Measurements from ENCODE around the gene STAB1. TPM values are rescaled to one million over a fixed set of nuclear protein-coding genes. Genes with fewer than 3 reads are reported as not detected.
A peak's percentile ranks its signal among the peaks of the same experiment; 100 is the strongest.

STAB1 gene
- total and polyA plus RNA-seq, 2 of the 13 experiments (the other 11 are each of a cell fraction or from before 2014, with no cell fraction given): 0.09 to 0.34 TPM

DNA sequence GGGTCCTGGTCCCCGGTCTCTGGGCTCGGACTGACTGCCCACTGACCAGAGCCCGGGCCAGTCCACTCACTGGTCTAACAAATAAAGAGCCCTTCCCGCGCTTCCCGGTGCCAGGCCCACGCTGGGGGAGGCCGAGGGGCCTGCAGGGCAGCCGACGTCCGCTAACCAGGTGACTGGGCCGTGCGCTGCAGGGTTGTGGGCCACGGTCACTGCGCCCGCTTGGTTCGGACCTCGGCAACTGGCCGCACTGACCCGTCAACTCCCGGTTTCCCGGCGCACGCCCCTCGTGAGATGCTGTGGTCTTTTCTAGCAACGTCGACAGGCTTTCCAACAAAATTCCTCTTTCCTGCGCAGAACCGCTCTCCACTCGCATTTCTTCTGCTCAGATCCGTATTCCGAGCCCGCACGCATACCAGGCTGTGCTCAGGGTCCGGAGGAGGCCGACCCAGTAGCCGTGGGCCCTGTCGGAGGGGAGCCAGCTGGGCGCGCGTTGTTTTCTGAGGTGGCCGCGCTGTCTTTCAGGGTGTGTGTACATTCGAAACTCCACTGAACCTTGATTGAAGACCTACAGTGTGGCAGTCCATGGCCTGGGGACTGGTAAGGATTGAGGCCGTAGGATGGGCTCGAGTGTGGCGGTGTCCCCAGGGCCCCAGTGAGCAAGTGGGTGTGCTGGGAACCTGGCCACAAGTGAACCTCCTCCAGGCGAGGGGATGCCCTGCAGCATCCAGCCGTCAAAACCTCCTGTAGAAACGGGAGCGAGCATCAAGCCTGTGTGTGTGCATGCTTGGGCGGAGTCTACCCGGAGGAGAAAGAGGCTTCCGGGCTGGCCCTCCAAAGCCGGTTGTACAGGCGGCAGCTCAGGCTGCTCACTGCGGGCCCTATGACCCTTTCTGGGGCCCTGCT lies 39.4 kb downstream of the STAB1 start (continued):
- TF ChIP-seq, protein P1, sequence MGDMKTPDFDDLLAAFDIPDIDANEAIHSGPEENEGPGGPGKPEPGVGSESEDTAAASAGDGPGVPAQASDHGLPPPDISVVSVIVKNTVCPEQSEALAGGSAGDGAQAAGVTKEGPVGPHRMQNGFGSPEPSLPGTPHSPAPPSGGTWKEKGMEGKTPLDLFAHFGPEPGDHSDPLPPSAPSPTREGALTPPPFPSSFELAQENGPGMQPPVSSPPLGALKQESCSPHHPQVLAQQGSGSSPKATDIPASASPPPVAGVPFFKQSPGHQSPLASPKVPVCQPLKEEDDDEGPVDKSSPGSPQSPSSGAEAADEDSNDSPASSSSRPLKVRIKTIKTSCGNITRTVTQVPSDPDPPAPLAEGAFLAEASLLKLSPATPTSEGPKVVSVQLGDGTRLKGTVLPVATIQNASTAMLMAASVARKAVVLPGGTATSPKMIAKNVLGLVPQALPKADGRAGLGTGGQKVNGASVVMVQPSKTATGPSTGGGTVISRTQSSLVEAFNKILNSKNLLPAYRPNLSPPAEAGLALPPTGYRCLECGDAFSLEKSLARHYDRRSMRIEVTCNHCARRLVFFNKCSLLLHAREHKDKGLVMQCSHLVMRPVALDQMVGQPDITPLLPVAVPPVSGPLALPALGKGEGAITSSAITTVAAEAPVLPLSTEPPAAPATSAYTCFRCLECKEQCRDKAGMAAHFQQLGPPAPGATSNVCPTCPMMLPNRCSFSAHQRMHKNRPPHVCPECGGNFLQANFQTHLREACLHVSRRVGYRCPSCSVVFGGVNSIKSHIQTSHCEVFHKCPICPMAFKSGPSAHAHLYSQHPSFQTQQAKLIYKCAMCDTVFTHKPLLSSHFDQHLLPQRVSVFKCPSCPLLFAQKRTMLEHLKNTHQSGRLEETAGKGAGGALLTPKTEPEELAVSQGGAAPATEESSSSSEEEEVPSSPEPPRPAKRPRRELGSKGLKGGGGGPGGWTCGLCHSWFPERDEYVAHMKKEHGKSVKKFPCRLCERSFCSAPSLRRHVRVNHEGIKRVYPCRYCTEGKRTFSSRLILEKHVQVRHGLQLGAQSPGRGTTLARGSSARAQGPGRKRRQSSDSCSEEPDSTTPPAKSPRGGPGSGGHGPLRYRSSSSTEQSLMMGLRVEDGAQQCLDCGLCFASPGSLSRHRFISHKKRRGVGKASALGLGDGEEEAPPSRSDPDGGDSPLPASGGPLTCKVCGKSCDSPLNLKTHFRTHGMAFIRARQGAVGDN (CRISPR knock-in tag; IDR thresholded peaks at IDR 0.05): peak; percentile 89
- TF ChIP-seq, protein P2, sequence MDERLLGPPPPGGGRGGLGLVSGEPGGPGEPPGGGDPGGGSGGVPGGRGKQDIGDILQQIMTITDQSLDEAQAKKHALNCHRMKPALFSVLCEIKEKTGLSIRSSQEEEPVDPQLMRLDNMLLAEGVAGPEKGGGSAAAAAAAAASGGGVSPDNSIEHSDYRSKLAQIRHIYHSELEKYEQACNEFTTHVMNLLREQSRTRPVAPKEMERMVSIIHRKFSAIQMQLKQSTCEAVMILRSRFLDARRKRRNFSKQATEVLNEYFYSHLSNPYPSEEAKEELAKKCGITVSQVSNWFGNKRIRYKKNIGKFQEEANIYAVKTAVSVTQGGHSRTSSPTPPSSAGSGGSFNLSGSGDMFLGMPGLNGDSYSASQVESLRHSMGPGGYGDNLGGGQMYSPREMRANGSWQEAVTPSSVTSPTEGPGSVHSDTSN (CRISPR knock-in tag; IDR thresholded peaks at IDR 0.05): no peak
- TF ChIP-seq EED (CRISPR knock-in tag; IDR thresholded peaks at IDR 0.05) (0 out of 2 replicates have a peak, but pooled peaks have one; percentile 9), RCOR2 (CRISPR knock-in tag; IDR thresholded peaks at IDR 0.05) (0 out of 2 replicates have a peak, but pooled peaks have one; percentile 18), STAG1 (CRISPR knock-in tag; IDR thresholded peaks at IDR 0.05) (no peak), TAF15 (IDR thresholded peaks at IDR 0.05; ENCODE audit: low read depth, low read length, poor library complexity, severe bottlenecking) (no peak), CREB1 (IDR thresholded peaks at IDR 0.05) (no peak), CREB1 (CRISPR knock-in tag; IDR thresholded peaks at IDR 0.05) (no peak), NR1H2 (CRISPR knock-in tag; IDR thresholded peaks at IDR 0.05; ENCODE audit: borderline replicate concordance, low read depth) (no peak), MAFG (CRISPR knock-in tag; IDR thresholded peaks at IDR 0.05) (no peak; the same call in 1 of the 2 replicates), FOXO1 (CRISPR knock-in tag; IDR thresholded peaks at IDR 0.05) (no peak; the same call in 1 of the 2 replicates), THAP11 (CRISPR knock-in tag; IDR thresholded peaks at IDR 0.05) (no peak; the same call in 1 of the 2 replicates), ZKSCAN1 (IDR thresholded peaks at IDR 0.05; ENCODE audit: low read length) (no peak)
- TF ChIP-seq, protein P3, sequence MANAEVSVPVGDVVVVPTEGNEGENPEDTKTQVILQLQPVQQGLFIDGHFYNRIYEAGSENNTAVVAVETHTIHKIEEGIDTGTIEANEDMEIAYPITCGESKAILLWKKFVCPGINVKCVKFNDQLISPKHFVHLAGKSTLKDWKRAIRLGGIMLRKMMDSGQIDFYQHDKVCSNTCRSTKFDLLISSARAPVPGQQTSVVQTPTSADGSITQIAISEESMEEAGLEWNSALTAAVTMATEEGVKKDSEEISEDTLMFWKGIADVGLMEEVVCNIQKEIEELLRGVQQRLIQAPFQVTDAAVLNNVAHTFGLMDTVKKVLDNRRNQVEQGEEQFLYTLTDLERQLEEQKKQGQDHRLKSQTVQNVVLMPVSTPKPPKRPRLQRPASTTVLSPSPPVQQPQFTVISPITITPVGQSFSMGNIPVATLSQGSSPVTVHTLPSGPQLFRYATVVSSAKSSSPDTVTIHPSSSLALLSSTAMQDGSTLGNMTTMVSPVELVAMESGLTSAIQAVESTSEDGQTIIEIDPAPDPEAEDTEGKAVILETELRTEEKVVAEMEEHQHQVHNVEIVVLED (CRISPR knock-in tag; IDR thresholded peaks at IDR 0.05; ENCODE audit: borderline replicate concordance): peak; percentile 36; the same call in 1 of the 2 replicates
- TF ChIP-seq, protein P4, sequence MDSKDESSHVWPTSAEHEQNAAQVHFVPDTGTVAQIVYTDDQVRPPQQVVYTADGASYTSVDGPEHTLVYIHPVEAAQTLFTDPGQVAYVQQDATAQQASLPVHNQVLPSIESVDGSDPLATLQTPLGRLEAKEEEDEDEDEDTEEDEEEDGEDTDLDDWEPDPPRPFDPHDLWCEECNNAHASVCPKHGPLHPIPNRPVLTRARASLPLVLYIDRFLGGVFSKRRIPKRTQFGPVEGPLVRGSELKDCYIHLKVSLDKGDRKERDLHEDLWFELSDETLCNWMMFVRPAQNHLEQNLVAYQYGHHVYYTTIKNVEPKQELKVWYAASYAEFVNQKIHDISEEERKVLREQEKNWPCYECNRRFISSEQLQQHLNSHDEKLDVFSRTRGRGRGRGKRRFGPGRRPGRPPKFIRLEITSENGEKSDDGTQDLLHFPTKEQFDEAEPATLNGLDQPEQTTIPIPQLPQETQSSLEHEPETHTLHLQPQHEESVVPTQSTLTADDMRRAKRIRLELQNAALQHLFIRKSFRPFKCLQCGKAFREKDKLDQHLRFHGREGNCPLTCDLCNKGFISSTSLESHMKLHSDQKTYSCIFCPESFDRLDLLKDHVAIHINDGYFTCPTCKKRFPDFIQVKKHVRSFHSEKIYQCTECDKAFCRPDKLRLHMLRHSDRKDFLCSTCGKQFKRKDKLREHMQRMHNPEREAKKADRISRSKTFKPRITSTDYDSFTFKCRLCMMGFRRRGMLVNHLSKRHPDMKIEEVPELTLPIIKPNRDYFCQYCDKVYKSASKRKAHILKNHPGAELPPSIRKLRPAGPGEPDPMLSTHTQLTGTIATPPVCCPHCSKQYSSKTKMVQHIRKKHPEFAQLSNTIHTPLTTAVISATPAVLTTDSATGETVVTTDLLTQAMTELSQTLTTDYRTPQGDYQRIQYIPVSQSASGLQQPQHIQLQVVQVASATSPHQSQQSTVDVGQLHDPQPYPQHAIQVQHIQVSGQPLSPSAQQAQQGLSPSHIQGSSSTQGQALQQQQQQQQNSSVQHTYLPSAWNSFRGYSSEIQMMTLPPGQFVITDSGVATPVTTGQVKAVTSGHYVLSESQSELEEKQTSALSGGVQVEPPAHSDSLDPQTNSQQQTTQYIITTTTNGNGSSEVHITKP (CRISPR knock-in tag; IDR thresholded peaks at IDR 0.05; ENCODE audit: low read depth): 0 out of 2 replicates have a peak, but pooled peaks have one; percentile 33
- TF ChIP-seq, protein P5, sequence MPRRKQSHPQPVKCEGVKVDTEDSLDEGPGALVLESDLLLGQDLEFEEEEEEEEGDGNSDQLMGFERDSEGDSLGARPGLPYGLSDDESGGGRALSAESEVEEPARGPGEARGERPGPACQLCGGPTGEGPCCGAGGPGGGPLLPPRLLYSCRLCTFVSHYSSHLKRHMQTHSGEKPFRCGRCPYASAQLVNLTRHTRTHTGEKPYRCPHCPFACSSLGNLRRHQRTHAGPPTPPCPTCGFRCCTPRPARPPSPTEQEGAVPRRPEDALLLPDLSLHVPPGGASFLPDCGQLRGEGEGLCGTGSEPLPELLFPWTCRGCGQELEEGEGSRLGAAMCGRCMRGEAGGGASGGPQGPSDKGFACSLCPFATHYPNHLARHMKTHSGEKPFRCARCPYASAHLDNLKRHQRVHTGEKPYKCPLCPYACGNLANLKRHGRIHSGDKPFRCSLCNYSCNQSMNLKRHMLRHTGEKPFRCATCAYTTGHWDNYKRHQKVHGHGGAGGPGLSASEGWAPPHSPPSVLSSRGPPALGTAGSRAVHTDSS (CRISPR knock-in tag; conservative IDR thresholded peaks at IDR 0.05): no peak

Measured in HepG2 (cell line).